ENCODE results near the gene RASA3.

DNA sequence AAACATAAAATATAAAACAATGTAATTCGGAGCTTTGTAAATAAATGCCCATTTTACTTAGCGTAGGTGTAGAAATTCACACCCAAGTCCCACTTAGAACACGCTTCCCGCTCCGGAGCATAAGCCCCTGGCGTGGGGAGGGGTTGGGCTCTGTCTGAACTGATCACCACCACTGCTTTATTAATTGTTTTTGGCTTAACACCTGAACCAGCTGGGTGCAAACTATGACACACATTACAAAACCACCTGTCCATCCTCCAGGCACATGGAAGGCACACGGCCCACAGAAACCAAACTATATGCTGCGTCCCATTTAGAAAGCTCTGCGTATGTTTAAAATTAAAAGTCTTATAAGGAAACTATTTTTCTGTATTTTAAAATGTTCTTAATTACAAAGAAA is 25.9 kb downstream of the RASA3 start:
- TF ChIP-seq, protein P1, sequence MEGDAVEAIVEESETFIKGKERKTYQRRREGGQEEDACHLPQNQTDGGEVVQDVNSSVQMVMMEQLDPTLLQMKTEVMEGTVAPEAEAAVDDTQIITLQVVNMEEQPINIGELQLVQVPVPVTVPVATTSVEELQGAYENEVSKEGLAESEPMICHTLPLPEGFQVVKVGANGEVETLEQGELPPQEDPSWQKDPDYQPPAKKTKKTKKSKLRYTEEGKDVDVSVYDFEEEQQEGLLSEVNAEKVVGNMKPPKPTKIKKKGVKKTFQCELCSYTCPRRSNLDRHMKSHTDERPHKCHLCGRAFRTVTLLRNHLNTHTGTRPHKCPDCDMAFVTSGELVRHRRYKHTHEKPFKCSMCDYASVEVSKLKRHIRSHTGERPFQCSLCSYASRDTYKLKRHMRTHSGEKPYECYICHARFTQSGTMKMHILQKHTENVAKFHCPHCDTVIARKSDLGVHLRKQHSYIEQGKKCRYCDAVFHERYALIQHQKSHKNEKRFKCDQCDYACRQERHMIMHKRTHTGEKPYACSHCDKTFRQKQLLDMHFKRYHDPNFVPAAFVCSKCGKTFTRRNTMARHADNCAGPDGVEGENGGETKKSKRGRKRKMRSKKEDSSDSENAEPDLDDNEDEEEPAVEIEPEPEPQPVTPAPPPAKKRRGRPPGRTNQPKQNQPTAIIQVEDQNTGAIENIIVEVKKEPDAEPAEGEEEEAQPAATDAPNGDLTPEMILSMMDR (IDR thresholded peaks at IDR 0.05), result no peak
- TF ChIP-seq POLR2A (IDR thresholded peaks at IDR 0.05; ENCODE audit: low read depth), result no peak

All from esophagus muscularis mucosa (tissue), 3 donors.